GM10847 (cell line): ENCODE measurements around the gene ZFAND3.

Source experiments
- POLR2A ChIP-seq: IDR thresholded peaks from 2 replicates; pipeline ENCODE4 v1.6.1; 2011; ENCODE audit not compliant: insufficient read length; ENCODE audit errors: extremely low read depth

The ZFAND3 gene

GRCh38 chr6:38163186-38164130, 343.9 kb downstream of the ZFAND3 start:
- TF ChIP-seq POLR2A: no peak

- no peak for TF ChIP-seq POLR2A
Measured at GRCh38 chr6:38164131-38164481, 344.6 kb downstream of the ZFAND3 start.

GRCh38 chr6:38164671-38165108, 345.2 kb downstream of the ZFAND3 start:
- no peak for TF ChIP-seq POLR2A

- TF ChIP-seq POLR2A: no peak
Measured at GRCh38 chr6:38166411-38167240, 347.1 kb downstream of the ZFAND3 start.

- no peak for TF ChIP-seq POLR2A
Measured at GRCh38 chr6:38167598-38167997, 348.1 kb downstream of the ZFAND3 start.

GRCh38 chr6:38168126-38168525, 348.6 kb downstream of the ZFAND3 start:
- no peak for TF ChIP-seq POLR2A

GRCh38 chr6:38168699-38169098, 349.2 kb downstream of the ZFAND3 start:
- no peak for TF ChIP-seq POLR2A

- no peak for TF ChIP-seq POLR2A
Measured at GRCh38 chr6:38169221-38169976, 349.9 kb downstream of the ZFAND3 start.

GRCh38 chr6:38169977-38170526, 350.5 kb downstream of the ZFAND3 start:
- no peak for TF ChIP-seq POLR2A

GRCh38 chr6:38170666-38171355, 351.3 kb downstream of the ZFAND3 start:
- no peak for TF ChIP-seq POLR2A

- no peak for TF ChIP-seq POLR2A
Measured at GRCh38 chr6:38171997-38172738, 352.6 kb downstream of the ZFAND3 start.

- no peak for TF ChIP-seq POLR2A
Measured at GRCh38 chr6:38172739-38173410, 353.3 kb downstream of the ZFAND3 start.

- no peak for TF ChIP-seq POLR2A
Measured at GRCh38 chr6:38173909-38174308, 354.4 kb downstream of the ZFAND3 start.
